Measurements from ENCODE around the gene CCL15. TPM values are rescaled to one million over a fixed set of nuclear protein-coding genes. Genes with fewer than 3 reads are reported as not detected.

Gene CCL15
- total and polyA plus RNA-seq, 2 of the 13 experiments (the other 11 are each of a cell fraction or from before 2014, with no cell fraction given), result 29.2 to 45.9 TPM

DNA sequence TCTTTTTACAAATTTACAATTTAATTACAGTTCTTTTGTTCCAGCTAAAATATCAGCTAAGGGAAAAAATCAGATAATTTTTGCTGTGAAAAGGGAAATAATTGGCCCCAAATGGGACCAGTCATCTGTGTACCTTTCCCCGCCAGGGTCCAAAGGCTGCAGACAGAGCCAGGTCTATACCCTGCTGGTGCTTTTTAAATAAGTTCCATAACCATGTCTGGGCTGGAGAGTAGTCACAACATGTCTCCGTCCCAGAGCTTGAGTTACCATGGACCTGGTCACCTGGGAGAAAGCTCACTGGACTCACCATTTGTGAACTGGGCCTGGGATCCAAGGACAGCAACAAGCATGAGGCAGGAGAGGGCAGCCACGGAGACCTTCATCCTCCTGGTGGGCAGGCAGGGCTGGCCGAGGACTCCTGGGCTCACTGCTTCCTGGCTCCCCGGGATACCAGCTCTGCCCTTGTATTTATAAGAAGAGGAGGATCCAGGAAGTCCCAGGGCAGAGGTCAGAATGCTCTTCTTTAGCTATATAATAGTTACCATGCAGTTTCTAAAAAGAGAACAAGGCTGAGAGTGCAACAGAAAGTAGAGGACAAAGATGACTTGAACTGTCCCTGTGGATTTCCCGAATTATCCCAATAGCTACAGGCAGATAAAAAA is at the start of gene CCL15 (continued):
- TF ChIP-seq, protein P1, sequence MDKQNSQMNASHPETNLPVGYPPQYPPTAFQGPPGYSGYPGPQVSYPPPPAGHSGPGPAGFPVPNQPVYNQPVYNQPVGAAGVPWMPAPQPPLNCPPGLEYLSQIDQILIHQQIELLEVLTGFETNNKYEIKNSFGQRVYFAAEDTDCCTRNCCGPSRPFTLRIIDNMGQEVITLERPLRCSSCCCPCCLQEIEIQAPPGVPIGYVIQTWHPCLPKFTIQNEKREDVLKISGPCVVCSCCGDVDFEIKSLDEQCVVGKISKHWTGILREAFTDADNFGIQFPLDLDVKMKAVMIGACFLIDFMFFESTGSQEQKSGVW (CRISPR knock-in tag; IDR thresholded peaks at IDR 0.05; ENCODE audit: borderline replicate concordance), result no peak
- no peak for TF ChIP-seq ZNF33A (CRISPR knock-in tag; IDR thresholded peaks at IDR 0.05; ENCODE audit: borderline replicate concordance)
- TF ChIP-seq DPF2 (CRISPR knock-in tag; IDR thresholded peaks at IDR 0.05; ENCODE audit: borderline replicate concordance, low read depth), result 0 out of 2 replicates have a peak, but pooled peaks have one; percentile 8
- TF ChIP-seq ZNF329 (CRISPR knock-in tag; IDR thresholded peaks at IDR 0.05; ENCODE audit: low read depth), result no peak
- no peak for TF ChIP-seq HOXA7 (CRISPR knock-in tag; IDR thresholded peaks at IDR 0.05)
- TF ChIP-seq, protein P2, sequence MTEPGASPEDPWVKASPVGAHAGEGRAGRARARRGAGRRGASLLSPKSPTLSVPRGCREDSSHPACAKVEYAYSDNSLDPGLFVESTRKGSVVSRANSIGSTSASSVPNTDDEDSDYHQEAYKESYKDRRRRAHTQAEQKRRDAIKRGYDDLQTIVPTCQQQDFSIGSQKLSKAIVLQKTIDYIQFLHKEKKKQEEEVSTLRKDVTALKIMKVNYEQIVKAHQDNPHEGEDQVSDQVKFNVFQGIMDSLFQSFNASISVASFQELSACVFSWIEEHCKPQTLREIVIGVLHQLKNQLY (CRISPR knock-in tag; IDR thresholded peaks at IDR 0.05), result no peak
- TF ChIP-seq, protein P3, sequence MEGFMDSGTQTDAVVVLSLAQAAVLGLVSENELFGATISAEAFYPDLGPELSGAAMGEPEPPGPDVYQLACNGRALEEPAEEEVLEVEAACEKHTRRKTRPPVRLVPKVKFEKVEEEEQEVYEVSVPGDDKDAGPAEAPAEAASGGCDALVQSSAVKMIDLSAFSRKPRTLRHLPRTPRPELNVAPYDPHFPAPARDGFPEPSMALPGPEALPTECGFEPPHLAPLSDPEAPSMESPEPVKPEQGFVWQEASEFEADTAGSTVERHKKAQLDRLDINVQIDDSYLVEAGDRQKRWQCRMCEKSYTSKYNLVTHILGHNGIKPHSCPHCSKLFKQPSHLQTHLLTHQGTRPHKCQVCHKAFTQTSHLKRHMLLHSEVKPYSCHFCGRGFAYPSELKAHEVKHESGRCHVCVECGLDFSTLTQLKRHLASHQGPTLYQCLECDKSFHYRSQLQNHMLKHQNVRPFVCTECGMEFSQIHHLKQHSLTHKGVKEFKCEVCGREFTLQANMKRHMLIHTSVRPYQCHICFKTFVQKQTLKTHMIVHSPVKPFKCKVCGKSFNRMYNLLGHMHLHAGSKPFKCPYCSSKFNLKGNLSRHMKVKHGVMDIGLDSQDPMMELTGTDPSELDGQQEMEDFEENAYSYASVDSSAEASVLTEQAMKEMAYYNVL (CRISPR knock-in tag; IDR thresholded peaks at IDR 0.05; ENCODE audit: borderline replicate concordance), result no peak
- peak; percentile 52 for TF ChIP-seq ZFX (CRISPR knock-in tag; IDR thresholded peaks at IDR 0.05; ENCODE audit: low read depth)
- TF ChIP-seq KAT7 (CRISPR knock-in tag; IDR thresholded peaks at IDR 0.05; ENCODE audit: borderline replicate concordance), result no peak
- no peak for TF ChIP-seq SYNCRIP (IDR thresholded peaks at IDR 0.05; ENCODE audit: insufficient read depth, low read depth, low read length)
- no peak for TF ChIP-seq ZNF672 (CRISPR knock-in tag; IDR thresholded peaks at IDR 0.05)
- TF ChIP-seq, protein P4, sequence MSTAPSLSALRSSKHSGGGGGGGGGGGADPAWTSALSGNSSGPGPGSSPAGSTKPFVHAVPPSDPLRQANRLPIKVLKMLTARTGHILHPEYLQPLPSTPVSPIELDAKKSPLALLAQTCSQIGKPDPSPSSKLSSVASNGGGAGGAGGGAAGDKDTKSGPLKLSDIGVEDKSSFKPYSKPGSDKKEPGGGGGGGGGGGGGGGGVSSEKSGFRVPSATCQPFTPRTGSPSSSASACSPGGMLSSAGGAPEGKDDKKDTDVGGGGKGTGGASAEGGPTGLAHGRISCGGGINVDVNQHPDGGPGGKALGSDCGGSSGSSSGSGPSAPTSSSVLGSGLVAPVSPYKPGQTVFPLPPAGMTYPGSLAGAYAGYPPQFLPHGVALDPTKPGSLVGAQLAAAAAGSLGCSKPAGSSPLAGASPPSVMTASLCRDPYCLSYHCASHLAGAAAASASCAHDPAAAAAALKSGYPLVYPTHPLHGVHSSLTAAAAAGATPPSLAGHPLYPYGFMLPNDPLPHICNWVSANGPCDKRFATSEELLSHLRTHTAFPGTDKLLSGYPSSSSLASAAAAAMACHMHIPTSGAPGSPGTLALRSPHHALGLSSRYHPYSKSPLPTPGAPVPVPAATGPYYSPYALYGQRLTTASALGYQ (CRISPR knock-in tag; IDR thresholded peaks at IDR 0.05), result no peak
- TF ChIP-seq SAP130 (CRISPR knock-in tag; IDR thresholded peaks at IDR 0.05; ENCODE audit: low read depth), result peak; percentile 50
- TF ChIP-seq XRCC5 (optimal IDR thresholded peaks at IDR 0.05; ENCODE audit: low read length), result no peak
- TF ChIP-seq, protein P5, sequence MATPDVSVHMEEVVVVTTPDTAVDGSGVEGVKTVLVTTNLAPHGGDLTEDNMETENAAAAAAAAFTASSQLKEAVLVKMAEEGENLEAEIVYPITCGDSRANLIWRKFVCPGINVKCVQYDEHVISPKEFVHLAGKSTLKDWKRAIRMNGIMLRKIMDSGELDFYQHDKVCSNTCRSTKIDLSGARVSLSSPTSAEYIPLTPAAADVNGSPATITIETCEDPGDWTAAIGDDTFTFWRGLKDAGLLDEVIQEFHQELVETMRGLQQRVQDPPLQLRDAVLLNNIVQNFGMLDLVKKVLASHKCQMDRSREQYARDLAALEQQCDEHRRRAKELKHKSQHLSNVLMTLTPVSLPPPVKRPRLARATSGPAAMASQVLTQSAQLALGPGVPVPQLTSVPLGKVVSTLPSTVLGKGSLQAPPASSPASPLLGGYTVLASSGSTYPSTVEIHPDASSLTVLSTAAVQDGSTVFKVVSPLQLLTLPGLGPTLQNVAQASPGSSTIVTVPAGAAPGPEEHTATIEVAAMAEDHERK (CRISPR knock-in tag; IDR thresholded peaks at IDR 0.05; ENCODE audit: low read depth), result no peak
- no peak for TF ChIP-seq HMG20A (CRISPR knock-in tag; IDR thresholded peaks at IDR 0.05; ENCODE audit: borderline replicate concordance)
- TF ChIP-seq POLR2A (IDR thresholded peaks at IDR 0.05; ENCODE audit: insufficient read depth in 1 of 2, low read depth in 2 of 2, low read length in 2 of 2), result peak; percentile 66 to 75; a peak in 3 of 4 replicates
- TF ChIP-seq, protein P6, sequence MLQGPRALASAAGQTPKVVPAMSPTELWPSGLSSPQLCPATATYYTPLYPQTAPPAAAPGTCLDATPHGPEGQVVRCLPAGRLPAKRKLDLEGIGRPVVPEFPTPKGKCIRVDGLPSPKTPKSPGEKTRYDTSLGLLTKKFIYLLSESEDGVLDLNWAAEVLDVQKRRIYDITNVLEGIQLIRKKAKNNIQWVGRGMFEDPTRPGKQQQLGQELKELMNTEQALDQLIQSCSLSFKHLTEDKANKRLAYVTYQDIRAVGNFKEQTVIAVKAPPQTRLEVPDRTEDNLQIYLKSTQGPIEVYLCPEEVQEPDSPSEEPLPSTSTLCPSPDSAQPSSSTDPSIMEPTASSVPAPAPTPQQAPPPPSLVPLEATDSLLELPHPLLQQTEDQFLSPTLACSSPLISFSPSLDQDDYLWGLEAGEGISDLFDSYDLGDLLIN (CRISPR knock-in tag; IDR thresholded peaks at IDR 0.05; ENCODE audit: borderline replicate concordance), result no peak
- no peak for TF ChIP-seq ZNF569 (CRISPR knock-in tag; IDR thresholded peaks at IDR 0.05; ENCODE audit: borderline replicate concordance)
- TF ChIP-seq, protein P7, sequence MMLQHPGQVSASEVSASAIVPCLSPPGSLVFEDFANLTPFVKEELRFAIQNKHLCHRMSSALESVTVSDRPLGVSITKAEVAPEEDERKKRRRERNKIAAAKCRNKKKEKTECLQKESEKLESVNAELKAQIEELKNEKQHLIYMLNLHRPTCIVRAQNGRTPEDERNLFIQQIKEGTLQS (CRISPR knock-in tag; IDR thresholded peaks at IDR 0.05), result no peak
- TF ChIP-seq YEATS2 (CRISPR knock-in tag; IDR thresholded peaks at IDR 0.05; ENCODE audit: borderline replicate concordance), result no peak
